HT-29 (cell line): ENCODE results near the gene BNC2. TPM values are rescaled to one million over a fixed set of nuclear protein-coding genes. Genes with fewer than 3 reads are reported as not detected.
"Not testable (repeated sequence)": the region's sequence is repeated elsewhere in the genome, so short reads cannot be mapped to it uniquely, and the experiment has no call there.

ENCODE experiments used
- DNase-seq: peaks from one replicate; pipeline ENCODE4 v3.0.0-alpha.2; 2015; ENCODE audit warnings: low spot score
- total RNA-seq: library from RNA; depleted of rRNA; stranded (reverse); fragments of >200 nt; shearing (Covaris generic); gene quantifications from 2 replicates; pipeline ENCODE4 v1.2.3, GENCODE V29; 2014; rRNA removed

Gene BNC2, protein sequence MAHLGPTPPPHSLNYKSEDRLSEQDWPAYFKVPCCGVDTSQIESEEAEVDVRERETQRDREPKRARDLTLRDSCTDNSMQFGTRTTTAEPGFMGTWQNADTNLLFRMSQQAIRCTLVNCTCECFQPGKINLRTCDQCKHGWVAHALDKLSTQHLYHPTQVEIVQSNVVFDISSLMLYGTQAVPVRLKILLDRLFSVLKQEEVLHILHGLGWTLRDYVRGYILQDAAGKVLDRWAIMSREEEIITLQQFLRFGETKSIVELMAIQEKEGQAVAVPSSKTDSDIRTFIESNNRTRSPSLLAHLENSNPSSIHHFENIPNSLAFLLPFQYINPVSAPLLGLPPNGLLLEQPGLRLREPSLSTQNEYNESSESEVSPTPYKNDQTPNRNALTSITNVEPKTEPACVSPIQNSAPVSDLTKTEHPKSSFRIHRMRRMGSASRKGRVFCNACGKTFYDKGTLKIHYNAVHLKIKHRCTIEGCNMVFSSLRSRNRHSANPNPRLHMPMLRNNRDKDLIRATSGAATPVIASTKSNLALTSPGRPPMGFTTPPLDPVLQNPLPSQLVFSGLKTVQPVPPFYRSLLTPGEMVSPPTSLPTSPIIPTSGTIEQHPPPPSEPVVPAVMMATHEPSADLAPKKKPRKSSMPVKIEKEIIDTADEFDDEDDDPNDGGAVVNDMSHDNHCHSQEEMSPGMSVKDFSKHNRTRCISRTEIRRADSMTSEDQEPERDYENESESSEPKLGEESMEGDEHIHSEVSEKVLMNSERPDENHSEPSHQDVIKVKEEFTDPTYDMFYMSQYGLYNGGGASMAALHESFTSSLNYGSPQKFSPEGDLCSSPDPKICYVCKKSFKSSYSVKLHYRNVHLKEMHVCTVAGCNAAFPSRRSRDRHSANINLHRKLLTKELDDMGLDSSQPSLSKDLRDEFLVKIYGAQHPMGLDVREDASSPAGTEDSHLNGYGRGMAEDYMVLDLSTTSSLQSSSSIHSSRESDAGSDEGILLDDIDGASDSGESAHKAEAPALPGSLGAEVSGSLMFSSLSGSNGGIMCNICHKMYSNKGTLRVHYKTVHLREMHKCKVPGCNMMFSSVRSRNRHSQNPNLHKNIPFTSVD
- not detected in 2 replicates for total RNA-seq

DNA sequence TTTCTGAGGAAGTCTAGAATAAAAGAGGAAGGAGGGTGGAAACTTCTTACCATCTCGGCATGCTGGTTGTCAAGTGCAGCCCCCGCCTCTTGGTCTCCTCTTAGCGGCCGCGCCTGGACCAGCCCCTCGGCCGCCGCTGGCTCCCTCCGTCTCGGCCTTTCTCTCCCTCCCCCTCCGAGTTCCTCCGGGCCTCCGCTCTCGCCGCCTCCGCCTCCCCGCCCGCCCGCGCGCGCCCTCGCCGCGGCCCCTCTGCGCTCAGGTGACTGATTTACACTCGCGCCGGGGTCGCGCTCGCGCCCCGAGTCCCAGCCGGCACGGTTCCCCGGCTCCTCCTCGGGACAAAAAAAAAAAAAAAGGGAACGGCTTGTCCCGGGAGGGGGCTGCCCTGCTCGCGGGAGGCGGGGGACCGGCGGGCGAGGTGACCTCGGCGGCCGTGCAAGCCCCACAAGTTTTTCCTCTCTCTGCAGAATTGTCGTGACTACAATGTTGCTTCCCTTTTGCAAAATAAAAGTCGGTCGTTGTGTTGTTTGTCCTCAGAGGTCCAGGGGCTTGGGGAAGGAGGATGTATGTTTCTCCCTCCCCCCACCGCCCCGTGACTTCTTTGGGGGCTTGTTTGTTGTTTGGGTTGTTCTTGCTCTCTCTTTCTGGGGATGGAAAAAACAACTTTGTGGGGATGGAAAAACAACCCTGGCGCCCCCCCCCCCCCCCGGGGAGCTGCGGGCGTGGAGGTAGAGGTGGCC, at the start of gene BNC2:
Gene BNC2 (minus strand): TSS at position 75 of the 740 bp plus-strand sequence. CDS start 22 bp downstream, at position 53.
- no peak for DNase-seq

DNA sequence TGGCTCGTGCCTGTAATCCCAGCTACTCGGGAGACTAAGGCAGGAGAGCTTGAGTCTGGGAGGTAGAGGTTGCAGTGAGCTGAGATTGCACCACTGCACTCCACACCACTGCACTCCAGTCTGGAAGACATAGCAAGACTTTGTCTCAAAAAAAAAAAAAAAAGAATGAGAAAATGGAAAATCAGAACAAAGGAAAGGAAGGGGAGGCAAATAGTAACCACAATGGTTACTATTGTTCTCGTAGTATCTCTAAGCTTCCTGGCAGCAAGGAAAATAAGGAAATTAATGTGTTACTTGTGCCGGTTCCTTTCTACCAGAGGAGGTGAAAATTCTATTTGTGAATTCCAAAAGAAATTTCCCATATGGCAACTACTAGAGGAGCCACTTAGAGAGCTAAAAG, 48.5 kb upstream of the BNC2 start:
- DNase-seq, result no peak

DNA sequence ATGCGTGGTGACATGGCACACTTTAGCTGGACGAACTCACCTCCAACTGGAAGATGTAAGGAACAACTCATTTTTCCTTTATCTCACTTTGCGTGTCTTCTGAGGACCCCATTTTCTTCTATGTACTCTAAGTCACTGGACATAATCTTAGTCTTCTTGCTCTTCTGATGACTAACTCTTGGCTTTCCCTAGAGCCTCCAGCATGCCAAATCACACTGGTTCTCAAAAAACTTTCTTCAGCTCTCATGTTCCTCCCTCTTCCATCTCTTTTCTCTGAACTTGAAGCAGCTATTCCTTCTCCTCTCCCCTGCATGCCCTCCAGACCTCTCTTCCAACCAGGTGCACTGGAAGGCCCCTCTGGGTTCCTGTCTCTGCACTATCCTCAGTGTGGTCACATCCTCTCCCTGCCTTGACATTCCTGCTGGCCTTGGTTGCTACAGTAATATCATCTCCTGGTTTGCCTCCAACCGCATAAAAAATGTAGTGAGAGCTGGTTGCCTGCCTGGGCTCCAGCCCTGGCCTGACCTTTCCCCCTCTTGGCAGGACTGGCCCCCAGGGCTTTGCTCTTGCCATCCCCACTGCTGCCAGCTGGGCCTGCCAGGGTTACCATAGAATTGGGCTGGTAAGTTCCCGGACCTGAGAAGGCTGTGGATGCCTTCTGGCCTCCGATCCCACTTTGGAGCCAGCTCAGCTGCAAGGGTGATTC, 44.8 kb upstream of the BNC2 start:
- DNase-seq, result no peak

DNA sequence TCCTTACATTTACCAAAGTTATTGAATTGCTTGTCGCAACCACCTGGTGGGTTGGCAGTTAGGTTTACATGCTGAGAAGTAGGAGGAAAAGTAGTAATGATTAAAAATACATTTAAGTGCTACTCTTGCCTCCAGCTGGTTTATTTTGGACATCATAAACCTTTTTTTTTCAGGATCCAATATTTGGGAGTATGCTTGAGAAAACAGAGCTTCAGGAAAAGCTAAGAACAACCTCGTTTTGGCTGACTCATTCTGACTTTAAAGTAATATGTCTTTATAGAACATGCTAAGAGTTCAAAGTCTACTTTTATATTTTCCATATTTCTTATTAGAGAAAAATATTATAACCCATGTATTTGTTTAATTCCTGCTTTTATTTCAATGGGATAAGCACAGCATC, 41.7 kb upstream of the BNC2 start:
- DNase-seq, result no peak

DNA sequence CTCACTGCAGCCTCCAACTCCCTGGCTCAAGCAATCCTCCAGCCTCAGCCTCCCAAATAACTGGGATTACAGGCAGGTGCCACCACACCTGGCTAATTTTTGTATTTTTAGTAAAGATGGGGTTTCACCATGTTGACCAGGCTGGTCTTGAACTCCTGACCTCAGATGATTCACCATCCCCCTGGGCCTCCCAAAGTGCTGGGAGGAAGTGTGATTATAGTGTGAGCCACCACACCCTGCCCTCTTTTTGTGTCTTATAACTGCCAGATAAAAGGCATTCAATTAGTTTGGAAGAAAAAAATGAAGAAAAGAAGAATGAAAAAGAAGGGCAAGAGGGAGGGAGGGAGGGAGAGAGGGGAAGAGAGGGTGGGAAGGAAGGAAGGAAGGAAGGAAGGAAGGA, 37.7 kb upstream of the BNC2 start:
- DNase-seq, result not testable (repeated sequence)

DNA sequence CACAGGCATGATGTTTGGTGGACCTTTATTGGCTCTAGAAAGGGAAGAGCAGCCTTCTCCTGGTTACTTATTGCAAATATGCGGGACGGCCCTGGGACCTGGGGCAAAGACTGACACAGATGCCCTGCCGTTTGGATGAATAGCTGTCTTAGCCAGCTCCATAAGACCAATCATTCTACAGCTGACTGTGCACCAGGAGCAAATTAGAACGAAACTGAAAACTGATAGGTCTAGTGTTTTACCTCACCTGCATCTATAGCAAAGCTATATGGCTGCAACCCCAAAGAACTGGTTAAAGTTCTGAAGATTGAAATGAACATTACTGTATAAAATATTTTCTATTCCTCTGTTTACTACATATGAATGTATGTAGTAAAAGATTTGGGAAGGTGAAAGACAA, 34.2 kb upstream of the BNC2 start:
- DNase-seq, result no peak

DNA sequence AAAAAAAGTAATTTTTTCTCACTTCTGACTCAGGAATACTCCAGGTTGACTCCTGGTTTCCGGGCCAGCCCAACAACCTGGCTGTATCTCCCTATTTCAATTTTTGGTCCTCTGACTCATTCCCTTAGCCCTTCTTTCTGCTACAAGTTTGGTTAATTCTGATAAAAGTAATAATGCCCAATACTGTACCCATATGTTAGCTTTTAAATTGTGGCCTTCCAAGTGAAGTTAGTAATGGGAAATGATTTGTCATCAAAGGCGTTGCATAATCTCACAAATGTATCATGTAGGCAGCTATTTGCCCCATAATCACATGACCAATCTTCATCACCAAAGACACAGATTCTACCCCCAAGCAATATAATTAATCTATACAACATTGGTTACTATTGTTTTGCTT, 31.1 kb upstream of the BNC2 start:
- DNase-seq, result no peak

DNA sequence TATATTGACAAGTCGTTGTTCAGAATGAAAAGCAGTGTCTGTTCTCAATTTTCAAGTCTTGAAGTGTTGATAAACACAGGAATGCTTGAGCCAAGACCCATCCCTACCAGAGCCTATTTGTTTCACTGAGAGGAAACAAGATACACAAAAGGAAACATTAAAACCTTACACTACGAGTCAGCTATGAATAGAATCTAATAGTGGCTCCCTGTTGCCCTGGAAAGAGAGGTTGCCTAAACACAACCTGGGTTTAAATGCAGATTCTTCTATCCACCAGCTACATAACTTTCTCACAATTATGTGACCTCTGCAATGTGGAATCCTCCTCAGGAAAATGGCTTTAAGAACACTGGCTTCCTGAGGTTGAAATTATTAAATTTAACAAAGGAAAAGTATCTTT, 29.1 kb upstream of the BNC2 start:
- DNase-seq, result no peak

DNA sequence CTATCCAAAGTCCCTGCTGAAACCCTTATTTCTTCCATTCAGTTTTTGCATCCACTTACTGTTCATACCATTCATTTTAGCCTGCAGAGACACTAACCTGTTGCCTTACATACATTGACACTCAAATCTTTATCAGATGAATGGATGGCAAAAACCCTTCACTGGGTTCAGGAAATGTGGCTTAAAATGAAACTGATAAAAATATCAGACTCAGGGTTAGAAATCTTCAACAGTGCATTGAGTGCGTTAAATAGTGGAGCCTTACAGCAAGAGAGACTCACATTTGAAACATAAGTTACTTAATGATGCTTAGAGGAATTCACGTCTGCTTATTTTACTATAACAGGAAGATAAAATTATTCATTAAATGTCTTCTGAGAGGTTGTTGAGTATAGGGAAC, 28.0 kb upstream of the BNC2 start:
- no peak for DNase-seq

DNA sequence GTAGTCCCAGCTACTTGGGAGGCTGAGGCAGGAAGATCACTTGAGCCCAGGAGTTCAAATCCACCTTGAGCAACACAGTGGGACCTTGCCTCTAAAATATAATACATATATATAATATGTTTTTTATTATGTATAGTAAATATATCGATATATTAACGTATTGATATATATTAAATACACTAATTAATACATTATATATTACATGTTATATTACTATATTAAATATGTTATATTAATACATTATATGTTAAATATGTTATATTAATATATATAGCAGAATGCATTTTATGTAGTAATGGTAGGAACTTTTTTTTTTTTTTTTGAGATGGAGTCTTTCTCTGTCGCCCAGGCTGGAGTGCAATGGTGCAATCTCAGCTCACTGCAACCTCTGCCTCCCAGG, 18.1 kb upstream of the BNC2 start:
- DNase-seq, result no peak

DNA sequence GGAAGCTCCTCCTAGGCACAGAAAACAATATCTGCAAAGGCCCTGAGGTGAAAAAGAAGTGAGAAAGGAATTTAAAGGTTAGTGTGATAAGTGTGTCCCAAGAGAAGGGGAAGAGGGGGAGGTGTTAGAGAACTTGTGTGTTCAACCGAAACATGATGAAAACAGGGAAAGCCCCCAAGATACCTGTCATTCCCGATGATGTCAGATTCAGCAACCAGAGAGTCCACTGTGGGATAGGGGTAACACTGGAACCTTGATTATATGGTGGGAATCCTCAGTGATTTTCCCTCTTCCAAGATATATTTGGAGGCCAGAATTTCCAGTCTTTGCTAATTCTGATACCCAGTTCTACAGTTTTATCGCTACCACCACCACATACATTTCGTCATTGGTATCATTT, 15.5 kb upstream of the BNC2 start:
- no peak for DNase-seq

DNA sequence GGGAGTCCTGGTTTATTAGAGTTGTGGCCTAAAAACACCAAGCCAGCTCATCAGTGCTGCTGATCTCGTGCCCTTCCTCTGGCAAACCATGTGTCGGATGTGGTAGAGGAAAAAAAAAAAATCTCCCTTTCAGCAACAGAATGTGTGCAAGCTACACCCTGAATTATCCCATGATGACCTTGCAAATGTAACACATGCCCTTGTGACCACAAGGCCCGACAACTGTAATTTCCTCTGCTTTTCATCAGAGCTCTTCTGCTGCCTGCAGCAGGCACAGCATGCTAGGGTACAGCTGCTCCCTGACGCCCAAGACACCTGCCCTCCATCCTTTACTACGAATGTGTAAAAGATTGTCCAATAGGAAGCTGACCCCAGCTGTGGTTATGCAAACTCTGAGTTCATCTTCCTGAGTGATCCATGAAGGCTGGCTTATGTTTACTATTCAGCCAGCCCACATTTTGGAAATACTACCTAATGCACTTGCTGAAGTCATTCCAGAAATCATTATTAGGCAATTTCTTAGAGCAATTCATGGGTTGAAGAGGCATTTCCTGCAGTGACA, 14.6 kb upstream of the BNC2 start:
- no peak for DNase-seq

DNA sequence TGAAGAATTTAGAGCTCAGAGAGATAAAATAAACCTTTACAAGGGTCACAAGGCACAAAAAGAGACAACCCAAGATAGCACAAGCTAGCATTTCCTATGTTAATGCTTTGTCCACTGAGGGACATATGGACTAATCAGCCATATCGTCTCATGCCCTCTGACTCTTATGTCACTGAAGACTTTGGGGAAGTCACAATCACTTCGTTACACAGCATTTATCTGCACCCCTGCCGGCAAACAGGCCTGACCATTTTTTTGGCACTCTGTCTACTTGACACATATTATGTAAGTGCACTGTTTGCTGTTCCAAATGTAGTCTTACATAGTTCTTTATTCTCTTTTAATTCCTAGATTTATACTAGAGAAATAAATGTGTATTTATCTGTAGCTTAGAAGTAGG, 13.9 kb upstream of the BNC2 start:
- DNase-seq, result no peak

DNA sequence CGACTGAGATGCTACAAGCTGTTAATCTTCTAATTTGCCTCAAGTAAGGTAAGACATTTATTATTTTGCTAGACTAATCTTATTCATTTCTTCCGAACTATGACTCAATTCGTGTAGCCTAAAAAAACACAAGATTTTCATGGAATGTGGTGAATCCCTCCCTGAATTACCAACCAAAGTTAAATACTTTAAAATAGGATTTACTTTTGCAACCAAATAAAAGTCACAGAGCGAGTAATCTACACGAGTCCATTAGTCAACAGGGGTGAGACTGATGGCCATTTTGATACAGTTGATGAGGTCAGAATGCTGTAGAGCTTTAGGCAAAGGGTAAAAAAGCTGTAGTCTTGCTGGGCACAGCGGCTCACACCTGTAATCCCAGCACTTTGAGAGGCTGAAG, 13.1 kb upstream of the BNC2 start:
- no peak for DNase-seq

DNA sequence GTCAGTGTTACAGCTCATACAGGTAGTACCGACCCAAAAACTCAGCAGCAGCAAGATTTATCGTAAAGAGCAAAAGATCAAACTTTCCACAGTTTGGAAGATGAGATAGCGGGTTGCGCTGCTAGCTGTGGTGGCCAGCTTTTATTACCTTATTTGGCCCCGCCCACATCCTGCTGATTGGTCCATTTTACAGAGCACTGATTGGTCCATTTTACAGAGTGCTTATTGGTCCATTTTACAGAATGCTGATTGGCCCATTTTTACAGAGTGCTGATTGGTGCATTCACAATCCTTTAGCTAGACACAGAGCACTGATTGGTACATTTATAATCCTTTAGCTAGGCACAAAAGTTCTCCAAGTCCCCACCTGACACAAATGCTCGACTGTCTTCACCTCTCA, 12.0 kb upstream of the BNC2 start:
- not testable (repeated sequence) for DNase-seq

DNA sequence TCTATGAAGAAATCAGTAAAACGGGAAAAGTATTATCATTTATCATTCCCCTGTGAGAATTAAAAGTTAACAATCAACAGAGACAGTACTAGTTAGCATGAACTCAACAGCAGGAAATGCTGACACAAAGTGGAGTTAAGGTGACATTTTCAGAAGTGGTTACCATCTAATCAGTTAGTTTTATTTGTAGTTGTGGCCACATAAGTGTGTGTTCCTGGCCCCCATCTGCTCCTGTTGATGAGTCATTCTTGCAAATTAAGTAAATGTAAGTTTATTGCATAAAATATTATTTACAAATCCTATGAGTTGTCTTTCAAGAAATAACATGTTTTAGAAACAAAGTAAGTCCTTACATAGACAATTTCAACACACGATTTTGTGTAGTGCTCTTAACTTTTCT, 8.9 kb upstream of the BNC2 start:
- DNase-seq, result no peak

DNA sequence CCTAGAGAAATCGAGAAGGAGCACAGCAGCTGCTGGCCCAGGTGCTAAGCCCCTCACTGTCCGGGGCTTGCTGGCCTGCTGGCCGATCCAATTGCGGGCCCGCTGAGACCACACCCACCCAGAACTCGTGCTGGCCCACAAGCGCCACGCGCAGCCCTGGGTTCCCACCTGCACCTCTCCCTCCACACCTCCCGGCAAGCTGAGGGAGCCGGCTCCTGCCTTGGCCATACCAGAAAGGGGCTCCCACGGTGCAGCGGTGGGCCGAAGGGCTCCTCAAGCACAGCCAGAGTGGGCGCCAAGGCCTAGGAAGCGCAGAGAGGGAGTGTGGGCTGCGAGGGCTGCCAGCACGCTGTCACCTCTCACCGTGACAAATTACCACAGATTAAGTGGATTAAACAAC, 6.8 kb upstream of the BNC2 start:
- no peak for DNase-seq

DNA sequence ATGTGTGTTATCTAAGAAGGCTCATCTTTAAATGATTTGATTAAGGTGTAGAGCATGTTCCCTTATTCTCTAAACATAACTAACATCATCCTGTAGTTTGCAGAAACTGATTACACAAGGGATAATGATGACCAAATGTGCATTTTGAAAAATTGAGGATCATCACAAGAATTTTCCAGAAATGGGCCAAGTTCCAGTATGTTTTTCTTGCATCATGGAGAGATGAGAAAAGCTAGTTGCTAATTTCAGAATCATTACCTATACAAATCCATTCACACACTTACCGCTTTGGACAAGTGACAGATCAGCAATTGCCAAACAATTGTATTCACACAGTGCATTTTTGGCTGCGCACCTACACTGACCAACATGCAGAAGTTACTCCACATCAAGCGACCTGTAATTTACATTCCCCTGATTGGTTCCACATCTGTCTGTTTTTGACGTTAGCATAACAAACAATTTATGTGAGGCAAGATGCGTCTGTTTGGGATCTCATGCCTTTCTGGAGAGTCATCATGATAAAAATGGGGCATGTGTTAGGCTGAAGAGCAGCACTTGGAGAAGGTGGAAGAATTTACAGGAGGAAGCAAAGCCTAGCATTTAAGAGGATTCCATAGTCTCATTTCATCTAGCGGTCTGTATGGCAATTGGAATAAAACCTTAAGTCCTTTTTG, 2.8 kb upstream of the BNC2 start:
- DNase-seq, result no peak

DNA sequence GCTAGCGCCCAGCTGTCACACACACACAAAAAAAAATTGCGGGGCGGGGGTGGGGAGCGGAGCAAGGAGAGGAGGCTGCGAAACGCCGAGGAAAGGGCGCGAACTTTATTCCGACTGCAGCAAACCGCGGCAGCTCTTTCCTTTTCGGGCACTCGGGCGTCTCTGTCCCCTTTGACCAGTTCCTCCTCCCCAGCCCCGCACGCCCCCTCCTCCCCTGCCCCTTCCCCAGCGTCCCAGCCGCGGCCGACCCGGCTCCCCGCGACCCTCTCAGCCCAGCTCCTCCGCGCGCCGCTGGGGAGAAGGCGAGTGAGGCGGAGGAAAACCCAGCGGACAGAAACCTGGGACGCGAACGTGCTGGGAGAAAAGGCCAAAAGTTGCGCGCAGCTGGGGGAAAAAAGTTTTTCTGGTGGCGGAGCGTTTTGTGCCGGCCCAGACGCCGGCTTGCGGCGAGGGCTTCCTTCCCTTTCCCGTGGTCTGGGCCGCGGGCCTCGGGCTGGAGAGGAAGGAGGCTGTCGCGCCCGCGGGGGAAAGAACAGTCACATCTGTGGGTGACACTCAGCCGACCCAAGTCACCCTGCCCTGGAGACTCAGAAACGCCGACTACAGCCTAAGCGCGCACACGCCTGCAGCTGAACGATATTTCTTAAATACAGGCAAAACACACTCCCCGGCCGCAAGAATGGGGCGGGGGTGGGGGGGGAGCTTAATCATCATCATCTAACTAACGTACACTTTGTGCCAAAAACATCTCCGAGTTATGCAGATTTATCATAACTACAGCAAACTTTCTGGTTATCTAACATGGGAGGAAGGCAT, 1.1 kb upstream of the BNC2 start:
- DNase-seq, result no peak
